ENCODE results near the gene IQSEC1.
"Not testable (repeated sequence)": the region's sequence is repeated elsewhere in the genome, so short reads cannot be mapped to it uniquely, and the experiment has no call there.

Gene IQSEC1

DNA sequence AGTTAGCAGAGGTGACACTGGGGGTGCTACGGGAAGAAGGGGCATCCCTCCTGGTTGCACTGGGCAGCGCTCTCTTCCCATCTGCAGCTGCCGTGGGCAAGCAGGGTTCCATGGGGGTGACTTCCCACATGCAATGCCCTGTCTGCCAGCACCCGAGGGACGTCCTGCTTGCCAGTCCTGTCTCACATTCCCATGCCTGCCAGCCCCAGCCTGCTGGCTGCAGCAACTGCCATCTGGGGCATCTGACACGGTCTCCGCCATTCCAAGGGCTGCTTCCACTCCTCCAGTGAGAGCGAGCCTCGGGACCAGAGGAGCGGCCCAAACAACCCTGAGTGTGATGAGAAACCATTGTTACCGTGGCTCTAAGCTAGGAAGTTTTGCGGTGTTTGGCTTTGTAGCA lies 186.5 kb downstream of the IQSEC1 start:
- Histone ChIP-seq H3K27ac (ENCODE audit: low read length) (no peak overlapping the region), H3K36me3 (ENCODE audit: control insufficient read depth, insufficient read depth, low read length) (no peaks in the 10 kb centered on the region), H3K9me3 (ENCODE audit: control insufficient read depth, insufficient read depth, low read length) (no peaks in the 10 kb centered on the region), H3K4me3 (ENCODE audit: low read length) (no peak overlapping the region), H3K27me3 (ENCODE audit: control insufficient read depth, insufficient read depth, low read length) (no peaks in the 10 kb centered on the region), H3K4me1 (ENCODE audit: control insufficient read depth, insufficient read depth, low read length) (no peaks in the 10 kb centered on the region; the same call in 1 of the 2 replicates)
- no peak for DNase-seq (ENCODE audit: low read depth, low spot score)
- WGBS (ENCODE audit: insufficient coverage, insufficient read length): no CpG with 5 or more reads among the region's 12 CpGs

DNA sequence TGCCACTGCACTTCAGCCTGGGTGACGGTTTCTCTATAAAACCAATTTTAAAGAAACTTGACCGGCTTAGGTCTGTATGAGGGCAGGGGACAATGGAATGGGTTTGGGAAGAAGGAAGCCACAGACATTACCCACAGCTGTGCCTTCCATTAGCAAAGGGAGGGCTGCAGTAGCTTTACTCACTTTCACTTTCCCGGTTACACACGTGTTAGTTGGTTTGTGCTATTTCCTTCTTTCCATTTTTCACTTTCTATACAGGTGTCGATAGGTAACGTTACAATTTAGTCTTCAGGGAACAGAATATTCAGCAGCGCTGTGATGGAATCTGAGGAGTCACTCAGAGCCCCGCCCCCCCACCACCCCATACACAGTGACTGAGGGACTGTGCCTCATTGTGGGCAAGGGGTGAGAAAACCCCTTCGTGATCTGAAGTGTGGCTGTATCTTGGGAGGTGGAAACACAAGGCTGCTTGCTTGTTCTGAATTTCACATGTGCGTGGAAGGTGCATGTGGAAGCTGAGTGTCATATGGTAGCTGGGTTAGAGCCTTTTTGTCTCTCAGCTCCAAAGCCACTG lies 187.0 kb downstream of the IQSEC1 start:
- no peak overlapping the region for H3K27ac ChIP-seq (ENCODE audit: low read length)
- no peak for DNase-seq (ENCODE audit: low read depth, low spot score)
- no peaks in the 10 kb centered on the region for H3K9me3 ChIP-seq (ENCODE audit: control insufficient read depth, insufficient read depth, low read length)
- no CpG with 5 or more reads among the region's 10 CpGs for WGBS (ENCODE audit: insufficient coverage, insufficient read length)
- no peaks in the 10 kb centered on the region for H3K27me3 ChIP-seq (ENCODE audit: control insufficient read depth, insufficient read depth, low read length)
- H3K4me1 ChIP-seq (ENCODE audit: control insufficient read depth, insufficient read depth, low read length): no peaks in the 10 kb centered on the region; the same call in 1 of the 2 replicates
- no peak overlapping the region for H3K4me3 ChIP-seq (ENCODE audit: low read length)
- no peaks in the 10 kb centered on the region for H3K36me3 ChIP-seq (ENCODE audit: control insufficient read depth, insufficient read depth, low read length)

DNA sequence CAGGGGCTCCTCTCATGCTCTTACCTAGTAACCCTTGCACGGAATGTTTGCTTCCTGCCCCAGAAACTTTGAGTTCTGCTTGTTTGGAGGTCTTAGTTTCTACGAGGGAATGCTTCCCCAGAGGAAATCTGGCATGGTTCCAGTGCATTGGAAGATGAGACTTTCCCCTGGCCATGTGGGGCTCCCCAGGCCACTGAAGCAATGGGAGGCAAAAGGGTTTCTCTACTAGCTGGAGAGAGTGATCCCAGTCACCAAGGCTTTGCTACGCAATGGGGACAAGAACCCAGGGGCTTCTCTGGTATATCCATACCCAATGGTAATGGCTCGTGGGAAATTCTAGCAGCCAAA lies 187.7 kb downstream of the IQSEC1 start:
- Histone ChIP-seq H3K27ac (ENCODE audit: low read length) (no peak overlapping the region), H3K4me3 (ENCODE audit: low read length) (no peak overlapping the region), H3K9me3 (ENCODE audit: control insufficient read depth, insufficient read depth, low read length) (no peaks in the 10 kb centered on the region), H3K27me3 (ENCODE audit: control insufficient read depth, insufficient read depth, low read length) (no peaks in the 10 kb centered on the region), H3K36me3 (ENCODE audit: control insufficient read depth, insufficient read depth, low read length) (no peaks in the 10 kb centered on the region), H3K4me1 (ENCODE audit: control insufficient read depth, insufficient read depth, low read length) (no peaks in the 10 kb centered on the region; the same call in 1 of the 2 replicates)
- WGBS (ENCODE audit: insufficient coverage, insufficient read length): no CpG with 5 or more reads among the region's 4 CpGs
- DNase-seq (ENCODE audit: low read depth, low spot score): no peak

DNA sequence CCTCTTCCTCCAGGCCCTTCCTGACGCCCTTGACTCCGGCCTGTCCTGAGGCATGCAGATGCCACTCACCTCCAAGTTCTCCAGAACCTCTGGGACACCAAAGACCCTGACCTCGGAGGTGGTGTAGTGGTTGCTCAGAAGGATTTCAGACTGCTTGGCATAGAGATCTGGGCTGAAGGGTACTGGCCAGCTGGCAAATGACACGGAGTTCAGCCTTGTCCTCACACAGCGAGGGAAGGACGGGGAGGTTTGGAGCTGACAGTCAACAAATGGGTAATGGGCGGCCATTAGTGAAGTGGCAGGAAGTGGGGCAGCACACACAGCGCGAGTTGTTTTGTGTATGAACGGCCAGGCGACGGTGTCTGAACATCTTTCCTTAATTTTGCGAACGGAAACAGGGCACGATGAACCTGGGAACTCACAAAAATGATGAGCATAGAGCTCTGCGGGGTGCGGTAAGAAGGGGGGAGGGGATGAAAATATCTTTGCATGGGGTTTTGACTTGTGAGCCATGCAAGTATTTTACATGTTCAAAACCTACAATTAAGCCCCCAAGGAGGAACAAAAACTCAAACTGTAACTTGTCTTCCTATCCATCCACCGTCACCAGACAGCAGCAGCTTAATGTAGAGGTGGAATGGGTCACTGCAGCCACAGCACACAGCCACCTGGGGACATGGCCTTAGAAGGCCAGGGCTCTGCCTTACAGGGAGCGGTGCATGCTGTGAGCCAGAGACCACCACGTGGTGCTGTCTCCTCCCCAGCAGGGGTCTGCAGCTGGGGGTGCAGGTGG lies 188.2 kb downstream of the IQSEC1 start:
- no peaks in the 10 kb centered on the region for H3K9me3 ChIP-seq (ENCODE audit: control insufficient read depth, insufficient read depth, low read length)
- H3K27me3 ChIP-seq (ENCODE audit: control insufficient read depth, insufficient read depth, low read length): no peaks in the 10 kb centered on the region
- WGBS (ENCODE audit: insufficient coverage, insufficient read length): no CpG with 5 or more reads among the region's 20 CpGs
- no peak overlapping the region for H3K4me3 ChIP-seq (ENCODE audit: low read length)
- no peaks in the 10 kb centered on the region; the same call in 1 of the 2 replicates for H3K4me1 ChIP-seq (ENCODE audit: control insufficient read depth, insufficient read depth, low read length)
- H3K27ac ChIP-seq (ENCODE audit: low read length): no peak overlapping the region
- no peaks in the 10 kb centered on the region for H3K36me3 ChIP-seq (ENCODE audit: control insufficient read depth, insufficient read depth, low read length)
- no peak for DNase-seq (ENCODE audit: low read depth, low spot score)

DNA sequence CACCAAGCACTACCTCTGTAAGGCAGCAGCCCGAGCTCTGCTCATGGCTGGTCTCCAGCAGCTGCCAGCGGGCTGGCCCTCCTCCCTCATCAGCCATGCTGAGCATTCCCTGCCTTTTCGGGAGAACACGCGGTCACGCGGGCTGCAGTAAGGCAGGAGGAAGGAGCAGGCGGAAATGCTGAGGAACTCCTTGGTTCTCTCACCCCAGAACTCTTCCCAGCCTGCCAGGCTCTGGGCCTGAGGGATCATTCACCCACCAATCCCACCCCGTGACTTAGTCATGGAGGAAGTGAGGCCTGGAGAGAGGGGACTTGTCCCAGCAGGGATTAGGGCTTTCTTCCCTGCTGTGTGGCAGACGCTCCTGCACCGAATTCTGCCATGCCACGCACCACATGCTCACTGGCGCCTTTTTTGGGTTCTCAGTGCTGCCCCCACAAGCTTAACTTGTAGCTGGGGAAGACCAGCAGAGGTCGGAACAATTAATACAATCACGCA lies 189.0 kb downstream of the IQSEC1 start:
- no peak overlapping the region for H3K27ac ChIP-seq (ENCODE audit: low read length)
- no peaks in the 10 kb centered on the region for H3K36me3 ChIP-seq (ENCODE audit: control insufficient read depth, insufficient read depth, low read length)
- WGBS (ENCODE audit: insufficient coverage, insufficient read length): no CpG with 5 or more reads among the region's 15 CpGs
- no peaks in the 10 kb centered on the region for H3K9me3 ChIP-seq (ENCODE audit: control insufficient read depth, insufficient read depth, low read length)
- H3K4me1 ChIP-seq (ENCODE audit: control insufficient read depth, insufficient read depth, low read length): no peaks in the 10 kb centered on the region; the same call in 1 of the 2 replicates
- DNase-seq (ENCODE audit: low read depth, low spot score): no peak
- H3K4me3 ChIP-seq (ENCODE audit: low read length): no peak overlapping the region
- H3K27me3 ChIP-seq (ENCODE audit: control insufficient read depth, insufficient read depth, low read length): no peaks in the 10 kb centered on the region

DNA sequence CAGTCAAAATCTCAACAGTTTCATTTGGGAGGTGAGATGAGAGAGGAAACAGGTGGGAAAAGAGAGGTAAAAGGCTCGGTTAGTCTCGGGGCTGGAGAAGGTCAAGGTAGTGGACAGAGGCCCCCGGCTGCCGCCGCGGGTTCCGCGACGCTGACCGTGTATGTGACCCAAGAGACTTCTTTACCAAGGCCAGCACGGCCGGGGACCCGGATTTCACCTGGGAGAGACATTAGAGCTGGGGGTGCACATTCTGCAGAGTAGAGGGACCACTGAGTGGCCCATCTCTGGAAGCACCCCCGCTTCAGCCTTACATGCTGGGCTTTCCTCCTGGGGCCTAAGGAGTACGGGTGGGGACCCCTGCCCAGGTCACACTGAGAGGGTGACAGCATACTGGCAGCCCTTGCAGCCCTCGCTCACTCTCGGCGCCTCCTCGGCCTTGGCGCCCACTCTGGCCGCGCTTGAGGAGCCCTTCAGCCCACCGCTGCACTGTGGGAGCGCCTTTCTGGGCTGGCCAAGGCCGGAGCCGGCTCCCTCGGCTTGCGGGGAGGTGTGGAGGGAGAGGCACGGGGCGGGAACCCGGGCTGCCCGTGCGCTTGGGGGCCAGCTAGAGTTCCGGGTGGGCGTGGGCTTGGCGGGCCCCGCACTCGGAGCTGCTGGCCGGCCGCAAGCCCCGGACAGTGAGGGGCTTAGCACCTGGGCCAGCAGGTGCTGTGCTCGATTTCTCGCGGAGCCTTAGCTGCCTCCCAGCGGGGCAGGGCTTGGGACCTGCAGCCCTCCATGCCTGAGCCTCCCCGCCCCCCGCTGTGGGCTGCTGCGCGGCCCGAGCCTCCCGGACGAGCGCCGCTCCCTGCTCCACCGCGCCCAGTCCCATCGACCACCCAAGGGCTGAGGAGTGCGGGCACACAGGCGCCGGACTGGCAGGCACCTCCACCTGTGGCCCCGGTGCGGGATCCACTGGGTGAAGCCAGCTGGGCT lies 190.6 kb downstream of the IQSEC1 start:
- Histone ChIP-seq H3K36me3 (ENCODE audit: control insufficient read depth, insufficient read depth, low read length) (no peaks in the 10 kb centered on the region), H3K4me3 (ENCODE audit: low read length) (no peak overlapping the region), H3K27ac (ENCODE audit: low read length) (no peak overlapping the region), H3K9me3 (ENCODE audit: control insufficient read depth, insufficient read depth, low read length) (no peaks in the 10 kb centered on the region), H3K27me3 (ENCODE audit: control insufficient read depth, insufficient read depth, low read length) (no peaks in the 10 kb centered on the region), H3K4me1 (ENCODE audit: control insufficient read depth, insufficient read depth, low read length) (no peaks in the 10 kb centered on the region; the same call in 1 of the 2 replicates)
- WGBS (ENCODE audit: insufficient coverage, insufficient read length): no CpG with 5 or more reads among the region's 62 CpGs
- DNase-seq (ENCODE audit: low read depth, low spot score): no peak

DNA sequence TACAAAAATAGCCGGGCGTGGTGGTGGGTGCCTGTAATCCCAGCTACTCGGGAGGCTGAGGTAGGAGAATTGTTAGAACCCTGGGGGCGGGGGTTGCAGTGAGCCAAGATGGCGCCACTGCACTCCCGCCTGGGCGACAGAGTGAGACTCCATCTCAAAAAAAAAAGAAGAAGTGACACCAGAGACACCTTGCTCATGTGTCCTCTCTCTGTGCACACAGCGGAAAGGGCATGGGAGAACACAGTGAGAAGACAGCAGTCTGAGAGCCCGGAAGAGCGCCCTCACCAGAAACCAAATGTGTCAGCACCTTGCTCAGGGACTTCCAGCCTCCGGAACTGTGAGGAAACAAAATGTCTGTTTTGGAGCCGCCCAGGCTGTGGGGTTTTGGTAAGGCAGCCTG lies 191.4 kb downstream of the IQSEC1 start:
- no CpG with 5 or more reads among the region's 12 CpGs for WGBS (ENCODE audit: insufficient coverage, insufficient read length)
- not testable (repeated sequence) for H3K36me3 ChIP-seq (ENCODE audit: control insufficient read depth, insufficient read depth, low read length); H3K4me3 ChIP-seq (ENCODE audit: low read length); DNase-seq (ENCODE audit: low read depth, low spot score); H3K9me3 ChIP-seq (ENCODE audit: control insufficient read depth, insufficient read depth, low read length); H3K27ac ChIP-seq (ENCODE audit: low read length); H3K4me1 ChIP-seq (ENCODE audit: control insufficient read depth, insufficient read depth, low read length); H3K27me3 ChIP-seq (ENCODE audit: control insufficient read depth, insufficient read depth, low read length)

DNA sequence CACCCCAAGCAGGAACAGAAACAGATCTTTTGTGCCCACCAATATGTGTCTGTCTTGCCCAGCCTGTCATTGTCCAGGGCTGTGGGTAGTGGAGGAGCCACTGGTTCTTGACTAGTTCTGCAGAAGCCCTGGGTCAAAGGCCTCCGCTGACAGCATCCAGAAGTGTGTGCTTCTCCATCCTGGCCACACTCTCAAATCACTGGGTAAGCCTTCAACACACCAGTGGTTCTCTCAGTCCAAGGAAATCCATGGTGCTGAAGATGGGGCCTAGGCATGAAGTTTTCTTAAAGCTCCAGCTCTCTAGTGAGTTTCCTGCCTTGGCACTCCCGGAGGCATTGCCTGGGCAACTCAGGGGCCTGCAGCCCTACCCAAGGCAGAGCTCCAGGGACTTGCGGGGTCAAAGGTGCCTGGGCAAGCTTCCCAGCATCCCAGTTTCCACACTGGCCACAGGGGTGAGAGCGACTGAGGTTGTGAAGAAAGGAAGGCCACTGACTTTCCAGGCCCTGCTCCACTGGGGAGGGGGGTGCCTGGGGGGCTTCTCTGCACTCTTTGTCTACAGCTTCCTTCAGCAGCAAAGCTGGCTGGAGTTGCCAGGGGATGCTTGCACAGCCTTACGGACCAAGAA lies 193.9 kb downstream of the IQSEC1 start:
- no peak for DNase-seq (ENCODE audit: low read depth, low spot score)
- H3K27me3 ChIP-seq (ENCODE audit: control insufficient read depth, insufficient read depth, low read length): no peaks in the 10 kb centered on the region

DNA sequence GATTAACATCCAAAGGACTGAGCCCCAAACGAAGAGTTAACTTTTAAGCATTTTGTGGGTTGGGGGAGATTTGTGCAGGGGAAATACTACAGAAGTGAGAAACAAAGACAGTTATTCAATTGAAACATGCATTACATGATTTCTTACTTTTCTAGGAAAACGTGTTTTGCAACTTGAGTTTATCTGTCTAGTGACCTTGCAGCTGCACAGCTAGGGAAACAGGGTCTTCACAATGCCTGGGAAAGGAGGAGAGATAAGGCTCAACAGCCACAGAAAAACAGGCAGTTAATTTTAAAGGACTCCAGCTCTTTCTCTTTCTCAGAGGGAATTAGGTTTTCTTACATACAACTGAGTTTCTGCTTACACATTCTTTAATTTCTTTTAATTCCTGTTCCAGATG lies 194.5 kb downstream of the IQSEC1 start:
- not testable (repeated sequence) for H3K9me3 ChIP-seq (ENCODE audit: control insufficient read depth, insufficient read depth, low read length); H3K27ac ChIP-seq (ENCODE audit: low read length); H3K36me3 ChIP-seq (ENCODE audit: control insufficient read depth, insufficient read depth, low read length); H3K27me3 ChIP-seq (ENCODE audit: control insufficient read depth, insufficient read depth, low read length); H3K4me3 ChIP-seq (ENCODE audit: low read length); DNase-seq (ENCODE audit: low read depth, low spot score); H3K4me1 ChIP-seq (ENCODE audit: control insufficient read depth, insufficient read depth, low read length)
- no CpG with 5 or more reads among the region's 2 CpGs for WGBS (ENCODE audit: insufficient coverage, insufficient read length)

More for the DNA sequence above, 193.9 kb downstream of the IQSEC1 start:
- Histone ChIP-seq H3K36me3 (ENCODE audit: control insufficient read depth, insufficient read depth, low read length) (no peaks in the 10 kb centered on the region), H3K27ac (ENCODE audit: low read length) (no peak overlapping the region), H3K9me3 (ENCODE audit: control insufficient read depth, insufficient read depth, low read length) (no peaks in the 10 kb centered on the region), H3K4me3 (ENCODE audit: low read length) (no peak overlapping the region), H3K4me1 (ENCODE audit: control insufficient read depth, insufficient read depth, low read length) (peaks cover 2% of the 10 kb centered on the region; the same call in 1 of the 2 replicates)
- WGBS (ENCODE audit: insufficient coverage, insufficient read length): no CpG with 5 or more reads among the region's 5 CpGs

DNA sequence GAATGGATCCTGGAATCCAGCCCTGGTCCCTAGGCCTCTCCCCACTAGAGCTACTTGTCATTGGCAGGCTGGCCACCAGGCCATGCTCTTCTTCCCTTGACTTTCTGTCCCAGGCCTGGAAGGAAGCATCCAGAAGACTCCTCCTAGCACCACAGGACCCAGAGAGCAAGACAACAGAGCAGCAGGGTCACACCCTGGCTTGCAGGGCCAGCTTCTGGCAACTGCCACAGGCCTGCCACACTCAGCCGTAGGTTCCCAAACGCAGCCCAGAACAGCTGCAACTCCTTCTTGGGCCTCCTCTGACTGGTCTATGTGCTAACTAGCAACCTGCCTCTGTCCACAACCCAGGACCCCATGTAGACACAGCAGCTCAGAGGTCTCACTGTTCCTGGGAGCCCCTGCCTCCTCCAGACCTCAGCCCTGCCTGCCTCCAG lies 195.1 kb downstream of the IQSEC1 start:
- Histone ChIP-seq H3K27me3 (ENCODE audit: control insufficient read depth, insufficient read depth, low read length) (no peaks in the 10 kb centered on the region), H3K27ac (ENCODE audit: low read length) (no peak overlapping the region), H3K36me3 (ENCODE audit: control insufficient read depth, insufficient read depth, low read length) (no peaks in the 10 kb centered on the region), H3K4me3 (ENCODE audit: low read length) (no peak overlapping the region), H3K9me3 (ENCODE audit: control insufficient read depth, insufficient read depth, low read length) (no peaks in the 10 kb centered on the region), H3K4me1 (ENCODE audit: control insufficient read depth, insufficient read depth, low read length) (peaks cover 2% of the 10 kb centered on the region; the same call in 1 of the 2 replicates)
- no peak for DNase-seq (ENCODE audit: low read depth, low spot score)
- WGBS (ENCODE audit: insufficient coverage, insufficient read length): no CpG with 5 or more reads among the region's 2 CpGs

Measured in iPS DF 6.9 (cell line).